GM23338 (cell line): ENCODE results near the gene GREB1L. TPM values are rescaled to one million over a fixed set of nuclear protein-coding genes. Genes with fewer than 3 reads are reported as not detected.

Experiments used
- ATAC-seq: fragments of 200-7000 bp; cut with Tn5 transposase; 3 replicates; pipeline ENCODE4 v1.9.1; 2020
- DNase-seq: peaks from one replicate; pipeline ENCODE4 v3.0.0-alpha.2; 2015; ENCODE audit warnings: low spot score
- H2AFZ ChIP-seq: fragments of 200-600 bp; sonication (generic); 2 replicates; pipeline ENCODE4 v1.8.0; 2016; ENCODE audit warnings: antibody characterized with exemption, mild to moderate bottlenecking, moderate library complexity
- H3F3A ChIP-seq: fragments of 200-600 bp; sonication (generic); replicated peaks from 2 replicates; pipeline ENCODE4 v1.8.0; 2017; ENCODE audit warnings: antibody characterized with exemption, mixed run types, low read depth
- H3K27ac ChIP-seq: fragments of 200-600 bp; sonication (generic); 2 replicates; pipeline ENCODE4 v1.6.1; 2016; ENCODE audit warnings: low read depth
- H3K27me3 ChIP-seq: fragments of 200-600 bp; sonication (generic); 2 replicates; pipeline ENCODE4 v1.8.0; 2016; ENCODE audit warnings: mild to moderate bottlenecking, mixed run types, moderate library complexity; ENCODE audit not compliant: insufficient read depth
- H3K36me3 ChIP-seq: fragments of 200-600 bp; sonication (generic); 2 replicates; pipeline ENCODE4 v1.8.0; 2016; ENCODE audit warnings: mild to moderate bottlenecking; ENCODE audit not compliant: insufficient read depth
- H3K4me1 ChIP-seq: fragments of 200-600 bp; sonication (generic); 2 replicates; pipeline ENCODE4 v1.8.0; 2016; ENCODE audit warnings: mild to moderate bottlenecking, moderate library complexity; ENCODE audit not compliant: insufficient read depth
- H3K4me2 ChIP-seq: fragments of 200-600 bp; sonication (generic); 2 replicates; pipeline ENCODE4 v1.7.1; 2017; ENCODE audit warnings: mixed run types
- H3K4me3 ChIP-seq: fragments of 200-600 bp; sonication (generic); 2 replicates; pipeline ENCODE4 v1.6.1; 2016; ENCODE audit warnings: mixed run types
- H3K79me2 ChIP-seq: fragments of 200-600 bp; sonication (generic); replicated peaks from 2 replicates; pipeline ENCODE4 v1.8.0; 2017; ENCODE audit warnings: mild to moderate bottlenecking; ENCODE audit not compliant: insufficient read depth
- H3K9me2 ChIP-seq: fragments of 200-600 bp; sonication (generic); 2 replicates; pipeline ENCODE4 v1.8.0; 2017; ENCODE audit not compliant: insufficient read depth
- H4K20me1 ChIP-seq: fragments of 200-600 bp; sonication (generic); replicated peaks from 2 replicates; pipeline ENCODE4 v1.8.0; 2017; ENCODE audit warnings: mild to moderate bottlenecking; ENCODE audit not compliant: insufficient read depth
- H3K27ac Mint-ChIP-seq: 2 replicates; pipeline ENCODE4 v1.8.0; 2020; ENCODE audit warnings: inconsistent platforms, mild to moderate bottlenecking, moderate library complexity, mixed read lengths
- H3K27me3 Mint-ChIP-seq: 3 replicates; pipeline ENCODE4 v1.8.0; 2022; ENCODE audit warnings: low read depth, mild to moderate bottlenecking, moderate library complexity, mixed read lengths, inconsistent platforms; ENCODE audit not compliant: insufficient read depth, poor library complexity
- H3K36me3 Mint-ChIP-seq: 3 replicates; pipeline ENCODE4 v1.8.0; 2021; ENCODE audit warnings: low read depth, mild to moderate bottlenecking, inconsistent platforms, moderate library complexity, mixed read lengths
- H3K4me1 Mint-ChIP-seq: 3 replicates; pipeline ENCODE4 v1.8.0; 2020; ENCODE audit warnings: mild to moderate bottlenecking, inconsistent platforms, mixed read lengths
- H3K4me3 Mint-ChIP-seq: 3 replicates; pipeline ENCODE4 v1.8.0; 2021; ENCODE audit warnings: moderate library complexity, mild to moderate bottlenecking, inconsistent platforms, mixed read lengths
- H3K9me3 Mint-ChIP-seq: 3 replicates; pipeline ENCODE4 v1.8.0; 2020; ENCODE audit warnings: moderate library complexity, mild to moderate bottlenecking, inconsistent platforms, mixed read lengths
- CREB1 ChIP-seq: fragments of 250-450 bp; sonication (Bioruptor Pico); IDR thresholded peaks from 2 replicates; pipeline ENCODE4 v1.5.0; 2020; ENCODE audit warnings: low read depth, mild to moderate bottlenecking, moderate library complexity
- EZH2phosphoT487 ChIP-seq: fragments of 200-600 bp; sonication (generic); IDR thresholded peaks from one replicate; pipeline ENCODE4 v1.8.1; 2018; ENCODE audit warnings: antibody characterized with exemption; ENCODE audit not compliant: unreplicated experiment
- JUNB ChIP-seq: IDR thresholded peaks from one replicate; pipeline ENCODE4 v1.6.1; 2016; ENCODE audit warnings: antibody characterized with exemption; ENCODE audit not compliant: unreplicated experiment
- POLR2AphosphoS5 ChIP-seq: IDR thresholded peaks from 2 replicates; pipeline ENCODE4 v1.6.1; 2016; ENCODE audit warnings: antibody characterized with exemption, low read depth
- STAT1 ChIP-seq: IDR thresholded peaks from one replicate; pipeline ENCODE4 v1.6.1; 2016; ENCODE audit warnings: antibody characterized with exemption; ENCODE audit not compliant: unreplicated experiment
- ZNF331 ChIP-seq: fragments of 250-450 bp; sonication (Bioruptor Pico); IDR thresholded peaks from 2 replicates; pipeline ENCODE4 v1.5.0; 2020; ENCODE audit warnings: low read depth, mild to moderate bottlenecking, moderate library complexity
- polyA plus RNA-seq: library from polyadenylated mRNA; unstranded; fragments of >200 nt; fragmentation: Nextera tagmentation; extraction: Ambion mirVana; gene quantifications from 2 replicates; pipeline ENCODE4 v1.2.1, GENCODE V29; 2016
- total RNA-seq: library from RNA; depleted of rRNA; stranded (reverse); fragments of >200 nt; shearing (Covaris generic); gene quantifications from 2 replicates; pipeline ENCODE4 v1.2.3, GENCODE V29; 2014
- TF ChIP-seq, protein P1 (sequence below): IDR thresholded peaks from 2 replicates; pipeline ENCODE4 v1.6.1; 2016; ENCODE audit warnings: antibody characterized with exemption
- TF ChIP-seq, protein P2 (sequence below): fragments of 250-450 bp; sonication (Bioruptor Pico); IDR thresholded peaks from 2 replicates; pipeline ENCODE4 v1.5.0; 2020; ENCODE audit warnings: mild to moderate bottlenecking, moderate library complexity
- TF ChIP-seq, protein P3 (sequence below), 2 experiments: fragments of 200-600 bp in 1 of 2; sonication (generic) in 1 of 2; conservative IDR thresholded peaks; 2 replicates each; pipeline versions ENCODE4 v1.5.1 to v1.6.1; 2016 to 2017; ENCODE audit warnings: antibody characterized with exemption in 2 of 2, low read depth in 2 of 2, mild to moderate bottlenecking in 2 of 2, moderate library complexity in 1 of 2

Gene GREB1L
- total and polyA plus RNA-seq, 2 experiments from 2014 or later = 0.03 to 0.29 TPM

DNA sequence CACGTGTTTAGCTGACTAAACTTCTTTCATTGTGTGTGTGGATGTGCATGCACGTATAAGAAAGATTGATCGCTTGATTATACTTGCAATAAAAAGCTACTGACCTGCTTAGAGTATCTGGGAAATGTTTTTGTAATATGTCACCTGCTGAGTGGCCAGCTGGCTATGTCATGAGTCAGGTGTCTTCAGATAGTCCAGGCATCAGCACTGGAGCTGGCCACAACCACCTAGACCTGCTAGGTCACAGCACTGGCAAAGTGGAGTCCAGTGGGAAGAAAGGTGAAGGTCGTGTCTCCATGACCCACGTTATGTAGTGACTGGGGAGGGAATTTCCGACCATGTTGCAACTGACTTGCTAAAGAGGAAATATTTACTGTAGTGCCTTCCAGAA, 211.5 kb downstream of the GREB1L start:
- H3K4me3 Mint-ChIP-seq = no peak overlapping the region
- Histone ChIP-seq H3F3A (no peaks in the 10 kb centered on the region), H4K20me1 (no peaks in the 10 kb centered on the region), H3K4me2 (no peak overlapping the region), H3K4me1 (no peaks in the 10 kb centered on the region), H3K79me2 (no peaks in the 10 kb centered on the region), H2AFZ (no peak overlapping the region), H3K36me3 (no peaks in the 10 kb centered on the region), H3K4me3 (no peak overlapping the region), H3K9me2 (no peaks in the 10 kb centered on the region), H3K27ac (no peak overlapping the region), H3K27me3 (no peaks in the 10 kb centered on the region)
- H3K27me3 Mint-ChIP-seq = peaks cover 2% of the 10 kb centered on the region
- ATAC-seq (no peak), DNase-seq (no peak)
- no peak overlapping the region for H3K27ac Mint-ChIP-seq
- no peaks in the 10 kb centered on the region for H3K9me3 Mint-ChIP-seq
- TF ChIP-seq POLR2AphosphoS5 (no peak), STAT1 (no peak), ZNF331 (CRISPR knock-in tag) (no peak), CREB1 (CRISPR knock-in tag) (no peak), EZH2phosphoT487 (no peak), JUNB (no peak)
- TF ChIP-seq, protein P1, sequence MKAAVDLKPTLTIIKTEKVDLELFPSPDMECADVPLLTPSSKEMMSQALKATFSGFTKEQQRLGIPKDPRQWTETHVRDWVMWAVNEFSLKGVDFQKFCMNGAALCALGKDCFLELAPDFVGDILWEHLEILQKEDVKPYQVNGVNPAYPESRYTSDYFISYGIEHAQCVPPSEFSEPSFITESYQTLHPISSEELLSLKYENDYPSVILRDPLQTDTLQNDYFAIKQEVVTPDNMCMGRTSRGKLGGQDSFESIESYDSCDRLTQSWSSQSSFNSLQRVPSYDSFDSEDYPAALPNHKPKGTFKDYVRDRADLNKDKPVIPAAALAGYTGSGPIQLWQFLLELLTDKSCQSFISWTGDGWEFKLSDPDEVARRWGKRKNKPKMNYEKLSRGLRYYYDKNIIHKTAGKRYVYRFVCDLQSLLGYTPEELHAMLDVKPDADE = no peak
- TF ChIP-seq, protein P2, sequence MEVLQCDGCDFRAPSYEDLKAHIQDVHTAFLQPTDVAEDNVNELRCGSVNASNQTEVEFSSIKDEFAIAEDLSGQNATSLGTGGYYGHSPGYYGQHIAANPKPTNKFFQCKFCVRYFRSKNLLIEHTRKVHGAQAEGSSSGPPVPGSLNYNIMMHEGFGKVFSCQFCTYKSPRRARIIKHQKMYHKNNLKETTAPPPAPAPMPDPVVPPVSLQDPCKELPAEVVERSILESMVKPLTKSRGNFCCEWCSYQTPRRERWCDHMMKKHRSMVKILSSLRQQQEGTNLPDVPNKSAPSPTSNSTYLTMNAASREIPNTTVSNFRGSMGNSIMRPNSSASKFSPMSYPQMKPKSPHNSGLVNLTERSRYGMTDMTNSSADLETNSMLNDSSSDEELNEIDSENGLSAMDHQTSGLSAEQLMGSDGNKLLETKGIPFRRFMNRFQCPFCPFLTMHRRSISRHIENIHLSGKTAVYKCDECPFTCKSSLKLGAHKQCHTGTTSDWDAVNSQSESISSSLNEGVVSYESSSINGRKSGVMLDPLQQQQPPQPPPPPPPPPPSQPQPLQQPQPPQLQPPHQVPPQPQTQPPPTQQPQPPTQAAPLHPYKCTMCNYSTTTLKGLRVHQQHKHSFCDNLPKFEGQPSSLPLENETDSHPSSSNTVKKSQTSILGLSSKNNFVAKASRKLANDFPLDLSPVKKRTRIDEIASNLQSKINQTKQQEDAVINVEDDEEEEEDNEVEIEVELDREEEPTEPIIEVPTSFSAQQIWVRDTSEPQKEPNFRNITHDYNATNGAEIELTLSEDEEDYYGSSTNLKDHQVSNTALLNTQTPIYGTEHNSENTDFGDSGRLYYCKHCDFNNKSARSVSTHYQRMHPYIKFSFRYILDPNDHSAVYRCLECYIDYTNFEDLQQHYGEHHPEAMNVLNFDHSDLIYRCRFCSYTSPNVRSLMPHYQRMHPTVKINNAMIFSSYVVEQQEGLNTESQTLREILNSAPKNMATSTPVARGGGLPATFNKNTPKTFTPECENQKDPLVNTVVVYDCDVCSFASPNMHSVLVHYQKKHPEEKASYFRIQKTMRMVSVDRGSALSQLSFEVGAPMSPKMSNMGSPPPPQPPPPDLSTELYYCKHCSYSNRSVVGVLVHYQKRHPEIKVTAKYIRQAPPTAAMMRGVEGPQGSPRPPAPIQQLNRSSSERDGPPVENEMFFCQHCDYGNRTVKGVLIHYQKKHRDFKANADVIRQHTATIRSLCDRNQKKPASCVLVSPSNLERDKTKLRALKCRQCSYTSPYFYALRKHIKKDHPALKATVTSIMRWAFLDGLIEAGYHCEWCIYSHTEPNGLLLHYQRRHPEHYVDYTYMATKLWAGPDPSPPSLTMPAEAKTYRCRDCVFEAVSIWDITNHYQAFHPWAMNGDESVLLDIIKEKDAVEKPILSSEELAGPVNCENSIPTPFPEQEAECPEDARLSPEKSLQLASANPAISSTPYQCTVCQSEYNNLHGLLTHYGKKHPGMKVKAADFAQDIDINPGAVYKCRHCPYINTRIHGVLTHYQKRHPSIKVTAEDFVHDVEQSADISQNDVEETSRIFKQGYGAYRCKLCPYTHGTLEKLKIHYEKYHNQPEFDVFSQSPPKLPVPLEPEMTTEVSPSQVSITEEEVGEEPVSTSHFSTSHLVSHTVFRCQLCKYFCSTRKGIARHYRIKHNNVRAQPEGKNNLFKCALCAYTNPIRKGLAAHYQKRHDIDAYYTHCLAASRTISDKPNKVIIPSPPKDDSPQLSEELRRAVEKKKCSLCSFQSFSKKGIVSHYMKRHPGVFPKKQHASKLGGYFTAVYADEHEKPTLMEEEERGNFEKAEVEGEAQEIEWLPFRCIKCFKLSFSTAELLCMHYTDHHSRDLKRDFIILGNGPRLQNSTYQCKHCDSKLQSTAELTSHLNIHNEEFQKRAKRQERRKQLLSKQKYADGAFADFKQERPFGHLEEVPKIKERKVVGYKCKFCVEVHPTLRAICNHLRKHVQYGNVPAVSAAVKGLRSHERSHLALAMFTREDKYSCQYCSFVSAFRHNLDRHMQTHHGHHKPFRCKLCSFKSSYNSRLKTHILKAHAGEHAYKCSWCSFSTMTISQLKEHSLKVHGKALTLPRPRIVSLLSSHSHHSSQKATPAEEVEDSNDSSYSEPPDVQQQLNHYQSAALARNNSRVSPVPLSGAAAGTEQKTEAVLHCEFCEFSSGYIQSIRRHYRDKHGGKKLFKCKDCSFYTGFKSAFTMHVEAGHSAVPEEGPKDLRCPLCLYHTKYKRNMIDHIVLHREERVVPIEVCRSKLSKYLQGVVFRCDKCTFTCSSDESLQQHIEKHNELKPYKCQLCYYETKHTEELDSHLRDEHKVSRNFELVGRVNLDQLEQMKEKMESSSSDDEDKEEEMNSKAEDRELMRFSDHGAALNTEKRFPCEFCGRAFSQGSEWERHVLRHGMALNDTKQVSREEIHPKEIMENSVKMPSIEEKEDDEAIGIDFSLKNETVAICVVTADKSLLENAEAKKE (CRISPR knock-in tag) = no peak
- TF ChIP-seq, protein P3, sequence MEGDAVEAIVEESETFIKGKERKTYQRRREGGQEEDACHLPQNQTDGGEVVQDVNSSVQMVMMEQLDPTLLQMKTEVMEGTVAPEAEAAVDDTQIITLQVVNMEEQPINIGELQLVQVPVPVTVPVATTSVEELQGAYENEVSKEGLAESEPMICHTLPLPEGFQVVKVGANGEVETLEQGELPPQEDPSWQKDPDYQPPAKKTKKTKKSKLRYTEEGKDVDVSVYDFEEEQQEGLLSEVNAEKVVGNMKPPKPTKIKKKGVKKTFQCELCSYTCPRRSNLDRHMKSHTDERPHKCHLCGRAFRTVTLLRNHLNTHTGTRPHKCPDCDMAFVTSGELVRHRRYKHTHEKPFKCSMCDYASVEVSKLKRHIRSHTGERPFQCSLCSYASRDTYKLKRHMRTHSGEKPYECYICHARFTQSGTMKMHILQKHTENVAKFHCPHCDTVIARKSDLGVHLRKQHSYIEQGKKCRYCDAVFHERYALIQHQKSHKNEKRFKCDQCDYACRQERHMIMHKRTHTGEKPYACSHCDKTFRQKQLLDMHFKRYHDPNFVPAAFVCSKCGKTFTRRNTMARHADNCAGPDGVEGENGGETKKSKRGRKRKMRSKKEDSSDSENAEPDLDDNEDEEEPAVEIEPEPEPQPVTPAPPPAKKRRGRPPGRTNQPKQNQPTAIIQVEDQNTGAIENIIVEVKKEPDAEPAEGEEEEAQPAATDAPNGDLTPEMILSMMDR (conservative IDR thresholded peaks at IDR 0.05; ENCODE audit: low read depth in 2 of 2) = no peak
- no peaks in the 10 kb centered on the region for H3K36me3 Mint-ChIP-seq
- peaks cover 4% of the 10 kb centered on the region; the same call in 2 of the 3 replicates for H3K4me1 Mint-ChIP-seq
